CD14-positive monocyte (primary cell): ENCODE data around the gene JAG2. TPM values are rescaled to one million over a fixed set of nuclear protein-coding genes. Genes with fewer than 3 reads are reported as not detected.

Experiments
- DNase-seq, 3 donors: peaks; one replicate each; pipeline ENCODE4 v3.0.0-alpha.2; 2011 to 2022
- H2AFZ ChIP-seq: 2 replicates; pipeline ENCODE4 v1.6.0; 2012; ENCODE audit warnings: mild to moderate bottlenecking, low read depth, low read length, inconsistent platforms; ENCODE audit not compliant: insufficient read depth, poor library complexity, severe bottlenecking
- H3K27ac ChIP-seq, 2 donors: 1 replicate in 1 of 2; 2 replicates in 1 of 2; pipeline ENCODE4 v1.5.1; 2012 to 2013; ENCODE audit warnings: low read length in 2 of 2, control low read depth in 1 of 2, inconsistent platforms in 1 of 2, low read depth in 1 of 2, mild to moderate bottlenecking in 1 of 2
- H3K27me3 ChIP-seq, 2 donors: one replicate each; pipeline versions ENCODE4 v1.6.0 to v1.6.1; 2011 to 2013; ENCODE audit warnings: low read length in 2 of 2; ENCODE audit not compliant: control insufficient read depth in 2 of 2, insufficient read depth in 2 of 2
- H3K36me3 ChIP-seq, 2 donors: replicated peaks in 1 of 2; 1 replicate in 1 of 2; 2 replicates in 1 of 2; pipeline versions ENCODE4 v1.5.1 to v1.6.1; 2012 to 2013; ENCODE audit warnings: low read length in 2 of 2, control low read depth in 1 of 2, inconsistent platforms in 1 of 2, mild to moderate bottlenecking in 1 of 2; ENCODE audit not compliant: insufficient read depth in 2 of 2, control insufficient read depth in 1 of 2
- H3K4me1 ChIP-seq, 2 donors: 1 replicate in 1 of 2; 2 replicates in 1 of 2; pipeline versions ENCODE4 v1.5.1 to v1.6.1; 2012 to 2013; ENCODE audit warnings: low read length in 2 of 2, control low read depth in 1 of 2, inconsistent platforms in 1 of 2, mild to moderate bottlenecking in 1 of 2, moderate library complexity in 1 of 2; ENCODE audit not compliant: insufficient read depth in 2 of 2, control insufficient read depth in 1 of 2
- H3K4me2 ChIP-seq: replicated peaks from 2 replicates; pipeline ENCODE3; 2012; ENCODE audit warnings: low read length, moderate library complexity, mild to moderate bottlenecking; ENCODE audit not compliant: poor library complexity, severe bottlenecking; ENCODE audit errors: extremely low read depth
- H3K4me3 ChIP-seq, 3 experiments: fragments of 200-600 bp in 1 of 3; sonication (generic) in 1 of 3; replicated peaks in 1 of 3; 1 replicate in 2 of 3; 2 replicates in 1 of 3; pipeline ENCODE4 v1.5.1; 2011 to 2013; ENCODE audit warnings: low read length in 3 of 3, mild to moderate bottlenecking in 3 of 3, control low read depth in 2 of 3, low read depth in 2 of 3, inconsistent platforms in 1 of 3, moderate library complexity in 1 of 3
- H3K79me2 ChIP-seq: 2 replicates; pipeline ENCODE4 v1.6.0; 2012; ENCODE audit warnings: mild to moderate bottlenecking, control low read depth, inconsistent platforms, low read length, moderate library complexity; ENCODE audit not compliant: insufficient read depth
- H3K9ac ChIP-seq: 2 replicates; pipeline ENCODE4 v1.6.0; 2017; ENCODE audit warnings: low read length, mild to moderate bottlenecking; ENCODE audit not compliant: insufficient read depth, poor library complexity, severe bottlenecking
- H3K9me3 ChIP-seq, 2 donors: replicated peaks in 1 of 2; 1 replicate in 1 of 2; 2 replicates in 1 of 2; pipeline versions ENCODE4 v1.5.1 to v1.6.1; 2012 to 2013; ENCODE audit warnings: low read length in 2 of 2, control low read depth in 1 of 2; ENCODE audit not compliant: control insufficient read depth in 1 of 2, insufficient read depth in 1 of 2
- H4K20me1 ChIP-seq: 2 replicates; pipeline ENCODE4 v1.6.0; 2012; ENCODE audit warnings: mild to moderate bottlenecking, low read length, control low read depth, moderate library complexity; ENCODE audit not compliant: insufficient read depth
- H3K27ac Mint-ChIP-seq, 7 donors: one replicate each; pipeline ENCODE4 v1.8.0; 2020; ENCODE audit warnings: mild to moderate bottlenecking in 7 of 7, mixed read lengths in 7 of 7, moderate library complexity in 6 of 7, inconsistent platforms in 2 of 7
- H3K27me3 Mint-ChIP-seq, 3 donors: one replicate each; pipeline ENCODE4 v1.8.0; 2021 to 2022; ENCODE audit warnings: low read depth in 3 of 3, mild to moderate bottlenecking in 3 of 3, mixed read lengths in 3 of 3, moderate library complexity in 3 of 3, inconsistent platforms in 1 of 3
- H3K36me3 Mint-ChIP-seq, 2 donors: one replicate each; pipeline ENCODE4 v1.8.0; 2020; ENCODE audit warnings: mixed read lengths in 2 of 2, inconsistent platforms in 1 of 2, mild to moderate bottlenecking in 1 of 2
- H3K4me1 Mint-ChIP-seq: one replicate; pipeline ENCODE4 v1.8.0; 2020; ENCODE audit warnings: mild to moderate bottlenecking, mixed read lengths
- H3K4me3 Mint-ChIP-seq, 2 donors: one replicate each; pipeline ENCODE4 v1.8.0; 2020; ENCODE audit warnings: mild to moderate bottlenecking in 2 of 2, mixed read lengths in 2 of 2, moderate library complexity in 1 of 2
- H3K9me3 Mint-ChIP-seq, 7 donors: one replicate each; pipeline ENCODE4 v1.8.0; 2020 to 2022; ENCODE audit warnings: mixed read lengths in 7 of 7, mild to moderate bottlenecking in 6 of 7, moderate library complexity in 6 of 7, inconsistent platforms in 2 of 7
- CTCF ChIP-seq: fragments of 200-600 bp; IDR thresholded peaks from one replicate; pipeline ENCODE4 v1.8.0; 2022; ENCODE audit warnings: antibody characterized with exemption, mild to moderate bottlenecking
- WGBS: methylation state at CpG from one replicate; pipeline ENCODE4 v1.1.5; 2013; ENCODE audit warnings: missing lambda C conversion rate; ENCODE audit not compliant: insufficient coverage; 5-methylcytosine and 5-hydroxymethylcytosine counted together
- intact Hi-C, 2 donors: fragments of 100-400 bp; cut with micrococcal nuclease; formaldehyde crosslinking; loops; one replicate each; pipeline versions ENCODE4 v1.15.0 to v1.15.1; 2023
- polyA plus RNA-seq, 3 donors: library from polyadenylated mRNA; depleted of rRNA in 1 of 3; unstranded in 2 of 3; stranded (reverse) in 1 of 3; fragments of 300-500 nt in 2 of 3; fragments of >200 nt in 1 of 3; fragmentation: Illumina TruSeq in 2 of 3; gene quantifications; 1 replicate in 2 of 3; 2 replicates in 1 of 3; pipeline ENCODE4 v1.2.3, GENCODE V29; 2012 to 2021

The JAG2 gene
- polyA plus RNA-seq, 3 donors = 1.2 TPM; not detected in 2

GRCh38 chr14:105161309-105161708, 7.3 kb downstream of the JAG2 start:
- Mint-ChIP-seq H3K36me3 (no peaks in the 10 kb centered on the region), H3K9me3 (no peaks in the 10 kb centered on the region), H3K27ac (no peak overlapping the region), H3K27me3 (peaks cover 9 to 20% (median 15%) of the 10 kb centered on the region in 3 donors), H3K4me1 (no peaks in the 10 kb centered on the region), H3K4me3 (no peak overlapping the region)
- Histone ChIP-seq H3K79me2 (no peaks in the 10 kb centered on the region), H3K9me3 (no peaks in the 10 kb centered on the region), H4K20me1 (no peaks in the 10 kb centered on the region), H3K36me3 (no peaks in the 10 kb centered on the region), H3K4me1 (no peaks in the 10 kb centered on the region), H3K4me2 (no peak overlapping the region), H3K27ac (no peak overlapping the region), H2AFZ (no peak overlapping the region), H3K4me3 (no peak overlapping the region), H3K27me3 (peaks cover 0 to 3% of the 10 kb centered on the region in 2 donors), H3K9ac (no peak overlapping the region)
- 84% methylated on average over 15 of the region's 15 CpGs for WGBS
- intact Hi-C loops = no loop called here
- TF ChIP-seq CTCF = no peak
- no peak for DNase-seq

- Histone ChIP-seq H2AFZ (no peak overlapping the region), H3K4me1 (no peaks in the 10 kb centered on the region), H3K79me2 (no peaks in the 10 kb centered on the region), H3K36me3 (no peaks in the 10 kb centered on the region), H4K20me1 (no peaks in the 10 kb centered on the region), H3K9me3 (no peaks in the 10 kb centered on the region), H3K9ac (no peak overlapping the region), H3K27ac (no peak overlapping the region), H3K27me3 (no peaks in the 10 kb centered on the region), H3K4me3 (no peak overlapping the region), H3K4me2 (no peak overlapping the region)
- Mint-ChIP-seq H3K36me3 (no peaks in the 10 kb centered on the region), H3K4me1 (no peaks in the 10 kb centered on the region), H3K9me3 (no peaks in the 10 kb centered on the region), H3K27ac (no peak overlapping the region), H3K4me3 (no peak overlapping the region), H3K27me3 (peaks cover 6 to 16% (median 11%) of the 10 kb centered on the region in 3 donors)
- TF ChIP-seq CTCF = no peak
- no peak for DNase-seq
- 7% methylated on average over 5 of the region's 12 CpGs for WGBS
- intact Hi-C loops = no loop called here
Measured at GRCh38 chr14:105160776-105161175, 7.8 kb downstream of the JAG2 start.
